KMS-11 (cell line): ENCODE data around the gene SLFN5.

Experiments used
- H2AFZ ChIP-seq: fragments of 200-600 bp; sonication (generic); 2 replicates; pipeline ENCODE4 v1.6.1; 2016; ENCODE audit warnings: antibody characterized with exemption, mixed run types, low read depth
- H3K27ac ChIP-seq: fragments of 200-600 bp; sonication (generic); 2 replicates; pipeline ENCODE4 v1.6.1; 2016; ENCODE audit warnings: mild to moderate bottlenecking, mixed run types
- H3K27me3 ChIP-seq: fragments of 200-600 bp; sonication (generic); 2 replicates; pipeline ENCODE4 v1.6.1; 2017; ENCODE audit warnings: mild to moderate bottlenecking, low read depth, mixed run types, moderate library complexity; ENCODE audit not compliant: insufficient read depth
- H3K36me3 ChIP-seq: fragments of 200-600 bp; sonication (generic); 2 replicates; pipeline ENCODE4 v1.6.1; 2017; ENCODE audit warnings: mild to moderate bottlenecking, mixed run types; ENCODE audit not compliant: insufficient read depth
- H3K4me1 ChIP-seq: fragments of 200-600 bp; sonication (generic); 2 replicates; pipeline ENCODE4 v1.6.1; 2016; ENCODE audit warnings: mild to moderate bottlenecking, low read depth, mixed run types; ENCODE audit not compliant: poor library complexity, severe bottlenecking
- H3K4me2 ChIP-seq: fragments of 200-600 bp; sonication (generic); 2 replicates; pipeline ENCODE4 v1.7.0; 2016; ENCODE audit warnings: mild to moderate bottlenecking, mixed run types
- H3K4me3 ChIP-seq: fragments of 200-600 bp; sonication (generic); IDR thresholded peaks from 2 replicates; pipeline ENCODE4 v1.6.1; 2017; ENCODE audit warnings: low read depth, low read length, mixed read lengths; ENCODE audit not compliant: insufficient read depth
- H3K79me2 ChIP-seq: fragments of 200-600 bp; sonication (generic); 2 replicates; pipeline ENCODE4 v1.6.1; 2016; ENCODE audit warnings: low read depth, mixed run types; ENCODE audit not compliant: insufficient read depth
- H3K9ac ChIP-seq: fragments of 200-600 bp; sonication (generic); 2 replicates; pipeline ENCODE4 v1.6.1; 2016; ENCODE audit warnings: mild to moderate bottlenecking, mixed run types
- H4K20me1 ChIP-seq: fragments of 200-600 bp; sonication (generic); 2 replicates; pipeline ENCODE4 v1.6.1; 2016; ENCODE audit warnings: mild to moderate bottlenecking, mixed run types; ENCODE audit not compliant: insufficient read depth
- TF ChIP-seq, protein P1 (sequence below): fragments of 200-600 bp; sonication (generic); conservative IDR thresholded peaks from 2 replicates; pipeline ENCODE4 v1.6.1; 2017; ENCODE audit warnings: low read depth, mild to moderate bottlenecking, antibody characterized with exemption, low read length, moderate library complexity, mixed read lengths

SLFN5 gene

DNA sequence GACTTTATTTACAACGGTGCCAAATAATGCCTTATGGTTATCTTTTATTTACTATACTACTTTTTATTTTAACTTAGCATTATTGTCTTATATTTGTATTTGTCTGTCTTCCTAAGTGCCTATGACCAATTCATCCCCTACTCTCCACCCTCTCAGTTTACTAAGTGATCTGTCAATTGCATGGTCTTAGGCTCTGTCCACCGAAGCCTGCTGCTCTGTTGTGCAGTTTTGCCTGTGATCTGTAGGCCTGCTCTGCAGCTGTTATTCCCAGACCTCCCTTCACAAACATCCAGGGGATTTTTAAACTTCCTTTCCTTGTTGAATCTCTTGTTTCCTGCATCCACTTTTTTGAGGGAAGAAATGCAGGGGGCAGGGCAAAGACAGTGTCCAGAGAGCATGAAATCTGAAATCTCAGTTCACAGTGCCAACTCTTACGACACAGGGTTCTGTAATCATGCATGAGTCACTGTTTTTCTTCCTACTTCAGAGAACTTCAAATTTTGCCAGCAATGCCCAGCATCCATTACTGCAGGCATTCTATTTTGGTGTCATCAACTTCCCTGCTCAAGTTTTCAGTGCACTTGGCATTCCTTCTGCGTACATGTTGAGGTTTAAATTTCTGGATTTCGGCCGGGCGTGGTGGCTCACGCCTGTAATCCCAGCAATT, 11.4 kb downstream of the SLFN5 start:
- no peak overlapping the region for H2AFZ ChIP-seq
- no peaks in the 10 kb centered on the region for H3K36me3 ChIP-seq
- H3K79me2 ChIP-seq, result no peaks in the 10 kb centered on the region
- no peak overlapping the region for H3K9ac ChIP-seq
- TF ChIP-seq, protein P1, sequence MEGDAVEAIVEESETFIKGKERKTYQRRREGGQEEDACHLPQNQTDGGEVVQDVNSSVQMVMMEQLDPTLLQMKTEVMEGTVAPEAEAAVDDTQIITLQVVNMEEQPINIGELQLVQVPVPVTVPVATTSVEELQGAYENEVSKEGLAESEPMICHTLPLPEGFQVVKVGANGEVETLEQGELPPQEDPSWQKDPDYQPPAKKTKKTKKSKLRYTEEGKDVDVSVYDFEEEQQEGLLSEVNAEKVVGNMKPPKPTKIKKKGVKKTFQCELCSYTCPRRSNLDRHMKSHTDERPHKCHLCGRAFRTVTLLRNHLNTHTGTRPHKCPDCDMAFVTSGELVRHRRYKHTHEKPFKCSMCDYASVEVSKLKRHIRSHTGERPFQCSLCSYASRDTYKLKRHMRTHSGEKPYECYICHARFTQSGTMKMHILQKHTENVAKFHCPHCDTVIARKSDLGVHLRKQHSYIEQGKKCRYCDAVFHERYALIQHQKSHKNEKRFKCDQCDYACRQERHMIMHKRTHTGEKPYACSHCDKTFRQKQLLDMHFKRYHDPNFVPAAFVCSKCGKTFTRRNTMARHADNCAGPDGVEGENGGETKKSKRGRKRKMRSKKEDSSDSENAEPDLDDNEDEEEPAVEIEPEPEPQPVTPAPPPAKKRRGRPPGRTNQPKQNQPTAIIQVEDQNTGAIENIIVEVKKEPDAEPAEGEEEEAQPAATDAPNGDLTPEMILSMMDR, result no peak
- no peaks in the 10 kb centered on the region for H3K27me3 ChIP-seq
- no peak overlapping the region for H3K27ac ChIP-seq
- no peaks in the 10 kb centered on the region for H4K20me1 ChIP-seq
- H3K4me3 ChIP-seq, result no peak overlapping the region
- H3K4me1 ChIP-seq, result no peaks in the 10 kb centered on the region
- no peak overlapping the region for H3K4me2 ChIP-seq

DNA sequence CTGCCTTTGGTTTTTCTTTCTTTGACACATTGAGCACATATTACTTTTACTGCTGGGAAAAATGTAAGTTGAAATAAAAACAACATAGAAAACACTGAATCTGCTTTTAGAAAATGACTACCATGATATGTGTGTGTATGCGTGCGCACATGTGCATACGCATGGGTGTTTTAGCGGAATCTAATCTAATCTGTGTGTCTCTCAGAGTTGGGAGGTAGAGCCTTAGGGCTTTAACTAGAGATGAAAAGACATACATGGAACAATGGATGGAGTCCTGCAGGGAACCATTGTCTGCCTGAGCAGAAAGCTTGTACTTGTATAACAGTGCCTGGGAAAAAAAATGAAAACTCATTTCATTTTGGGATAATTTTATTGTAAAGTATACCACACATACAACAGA, 12.4 kb downstream of the SLFN5 start:
- TF ChIP-seq, protein P1, result no peak
- H3K79me2 ChIP-seq, result no peaks in the 10 kb centered on the region
- H3K4me2 ChIP-seq, result no peak overlapping the region
- H4K20me1 ChIP-seq, result no peaks in the 10 kb centered on the region
- no peak overlapping the region for H3K9ac ChIP-seq
- H2AFZ ChIP-seq, result no peak overlapping the region
- H3K27me3 ChIP-seq, result no peaks in the 10 kb centered on the region
- H3K4me3 ChIP-seq, result no peak overlapping the region
- H3K36me3 ChIP-seq, result no peaks in the 10 kb centered on the region
- H3K4me1 ChIP-seq, result no peaks in the 10 kb centered on the region
- no peak overlapping the region for H3K27ac ChIP-seq

GRCh38 chr17:35256629-35257028, 13.8 kb downstream of the SLFN5 start:
- Histone ChIP-seq H3K4me1 (no peaks in the 10 kb centered on the region), H3K4me3 (no peak overlapping the region)

DNA sequence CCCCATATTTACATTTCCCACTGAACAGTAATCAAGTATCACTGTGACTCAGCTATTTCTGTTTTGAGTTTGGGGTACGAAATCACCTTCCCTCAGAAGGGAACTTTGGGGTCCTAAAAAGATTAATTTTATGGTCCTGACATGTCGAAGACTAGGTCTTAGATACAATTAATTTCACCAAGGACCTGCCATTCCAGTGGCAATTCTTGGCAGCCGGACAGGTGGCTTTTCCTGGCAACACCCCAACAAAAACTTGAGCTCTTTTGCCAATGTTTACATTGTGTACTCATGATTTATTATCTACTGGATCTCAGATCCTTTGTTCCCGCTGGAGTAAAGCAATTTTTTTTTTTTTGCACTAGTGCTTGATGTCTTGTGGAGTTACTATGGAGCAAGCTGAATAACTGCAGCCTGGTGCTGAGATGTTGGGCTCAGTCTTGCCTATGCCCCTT, 14.4 kb downstream of the SLFN5 start:
- Histone ChIP-seq H4K20me1 (no peaks in the 10 kb centered on the region), H3K9ac (no peak overlapping the region), H3K4me2 (no peak overlapping the region), H3K4me1 (no peaks in the 10 kb centered on the region), H3K27me3 (no peaks in the 10 kb centered on the region), H3K79me2 (no peaks in the 10 kb centered on the region), H3K36me3 (no peaks in the 10 kb centered on the region), H3K27ac (no peak overlapping the region), H2AFZ (no peak overlapping the region), H3K4me3 (no peak overlapping the region)
- TF ChIP-seq, protein P1, result no peak

More at GRCh38 chr17:35256629-35257028, 13.8 kb downstream of the SLFN5 start:
- TF ChIP-seq, protein P1, result no peak
- H3K27ac ChIP-seq, result no peak overlapping the region
- H3K27me3 ChIP-seq, result no peaks in the 10 kb centered on the region
- no peak overlapping the region for H2AFZ ChIP-seq
- H3K9ac ChIP-seq, result no peak overlapping the region
- no peak overlapping the region for H3K4me2 ChIP-seq
- H3K36me3 ChIP-seq, result no peaks in the 10 kb centered on the region
- H4K20me1 ChIP-seq, result no peaks in the 10 kb centered on the region
- no peaks in the 10 kb centered on the region for H3K79me2 ChIP-seq
